ENCODE measurements around the gene FOSB.

DNA sequence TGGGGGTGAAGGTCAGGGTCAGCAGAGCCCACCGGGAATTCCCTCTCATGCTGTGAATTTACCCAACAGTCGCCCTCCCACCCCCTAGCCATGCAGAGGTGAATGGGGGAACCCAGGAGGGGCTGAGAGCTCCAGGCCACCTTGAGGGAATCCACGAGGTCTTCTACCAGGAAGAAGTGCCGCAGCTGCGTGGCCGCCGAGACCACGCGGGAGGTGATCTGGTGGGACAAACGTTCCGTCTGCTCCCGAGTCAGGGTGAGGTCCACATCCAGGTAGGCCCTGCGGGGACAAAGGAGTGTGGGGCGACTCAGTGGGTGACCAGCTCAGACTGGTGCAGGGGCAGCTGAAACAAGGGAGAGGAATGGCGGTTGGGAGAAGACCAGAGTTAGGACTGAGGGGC, 20.9 kb downstream of the FOSB start:
- TF ChIP-seq, protein P1, sequence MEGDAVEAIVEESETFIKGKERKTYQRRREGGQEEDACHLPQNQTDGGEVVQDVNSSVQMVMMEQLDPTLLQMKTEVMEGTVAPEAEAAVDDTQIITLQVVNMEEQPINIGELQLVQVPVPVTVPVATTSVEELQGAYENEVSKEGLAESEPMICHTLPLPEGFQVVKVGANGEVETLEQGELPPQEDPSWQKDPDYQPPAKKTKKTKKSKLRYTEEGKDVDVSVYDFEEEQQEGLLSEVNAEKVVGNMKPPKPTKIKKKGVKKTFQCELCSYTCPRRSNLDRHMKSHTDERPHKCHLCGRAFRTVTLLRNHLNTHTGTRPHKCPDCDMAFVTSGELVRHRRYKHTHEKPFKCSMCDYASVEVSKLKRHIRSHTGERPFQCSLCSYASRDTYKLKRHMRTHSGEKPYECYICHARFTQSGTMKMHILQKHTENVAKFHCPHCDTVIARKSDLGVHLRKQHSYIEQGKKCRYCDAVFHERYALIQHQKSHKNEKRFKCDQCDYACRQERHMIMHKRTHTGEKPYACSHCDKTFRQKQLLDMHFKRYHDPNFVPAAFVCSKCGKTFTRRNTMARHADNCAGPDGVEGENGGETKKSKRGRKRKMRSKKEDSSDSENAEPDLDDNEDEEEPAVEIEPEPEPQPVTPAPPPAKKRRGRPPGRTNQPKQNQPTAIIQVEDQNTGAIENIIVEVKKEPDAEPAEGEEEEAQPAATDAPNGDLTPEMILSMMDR (IDR thresholded peaks at IDR 0.05) = no peak
- TF ChIP-seq RFX5 (IDR thresholded peaks at IDR 0.05) (no peak), EP300 (IDR thresholded peaks at IDR 0.05) (no peak), POLR2A (IDR thresholded peaks at IDR 0.05; ENCODE audit: low read length) (no peak), KDM5A (IDR thresholded peaks at IDR 0.05) (no peak), JUN (IDR thresholded peaks at IDR 0.05) (no peak), ESRRA (IDR thresholded peaks at IDR 0.05; ENCODE audit: borderline replicate concordance, low read length) (no peak), TP53 (CRISPR knock-in tag; IDR thresholded peaks at IDR 0.05) (no peak), POLR2AphosphoS2 (conservative IDR thresholded peaks at IDR 0.05; ENCODE audit: low read length) (no peak)
